GM12878 (cell line): ENCODE measurements around the gene ACVR1. TPM values are rescaled to one million over a fixed set of nuclear protein-coding genes. Genes with fewer than 3 reads are reported as not detected.

Experiments
- ATAC-seq: fragments of 200-7000 bp; cut with Tn5 transposase; 3 replicates; pipeline ENCODE4 v1.9.1; 2020; ENCODE audit warnings: mild to moderate bottlenecking, moderate library complexity
- BruUV-seq: library from RNA; stranded (reverse); fragments of 400-500 nt; replicated peaks from 2 replicates; lab custom pipeline; 2021; lab: Mats Ljungman, UMichigan
- CTCF ChIA-PET: fragments of 300-600 bp; sonication (Branson Sonifier 250); formaldehyde crosslinking; extraction: SDS; loops from one replicate; lab custom pipeline; 2021; ENCODE audit warnings: inconsistent platforms; lab: Yijun Ruan, JAX
- POLR2A ChIA-PET: fragments of 350-600 bp; formaldehyde crosslinking; extraction: SDS; loops from one replicate; lab custom pipeline; 2021; ENCODE audit warnings: inconsistent platforms; lab: Charles Lee
- RAD21 ChIA-PET: fragments of 300-600 bp; sonication (Branson Sonifier 250); formaldehyde crosslinking; loops from one replicate; lab custom pipeline; 2023; ENCODE audit warnings: antibody characterized with exemption; ENCODE audit not compliant: unreplicated experiment; lab: Charles Lee
- SMC1A ChIA-PET: fragments of 300-600 bp; sonication (Branson Sonifier 250); formaldehyde crosslinking; loops from one replicate; lab custom pipeline; 2023; ENCODE audit not compliant: unreplicated experiment, uncharacterized antibody; lab: Charles Lee
- DNase-seq: peaks from one replicate; pipeline ENCODE4 v3.0.0-alpha.2; 2011; ENCODE audit warnings: low read depth, low spot score
- FAIRE-seq: peaks from 3 replicates; lab custom pipeline; 2011; peaks lifted over from hg19 to GRCh38; lab: Jason Lieb, UNC
- H2AFZ ChIP-seq: 2 replicates; pipeline ENCODE4 v1.6.0; 2011; ENCODE audit warnings: low read depth, low read length, control low read depth; ENCODE audit not compliant: control insufficient read depth
- H3K27ac ChIP-seq: 2 replicates; pipeline ENCODE4 v1.5.1; 2011; ENCODE audit warnings: control low read depth; ENCODE audit not compliant: control insufficient read depth, insufficient read depth
- H3K27me3 ChIP-seq, 2 experiments: replicated peaks in 1 of 2; 2 replicates each; pipeline versions ENCODE4 v1.6.0 to v1.6.1; 2011; ENCODE audit warnings: low read length in 1 of 2; ENCODE audit not compliant: control insufficient read depth in 2 of 2, insufficient read depth in 2 of 2
- H3K36me3 ChIP-seq, 2 experiments: 2 replicates each; pipeline ENCODE4 v1.5.1; 2011; ENCODE audit warnings: low read length in 1 of 2; ENCODE audit not compliant: control insufficient read depth in 2 of 2, insufficient read depth in 2 of 2
- H3K4me1 ChIP-seq: 2 replicates; pipeline ENCODE4 v1.6.1; 2011; ENCODE audit warnings: mild to moderate bottlenecking, low read length, moderate library complexity, mixed read lengths; ENCODE audit not compliant: control insufficient read depth, insufficient read depth
- H3K4me2 ChIP-seq: 2 replicates; pipeline ENCODE4 v1.6.0; 2011; ENCODE audit warnings: control low read depth; ENCODE audit not compliant: control insufficient read depth, insufficient read depth
- H3K4me3 ChIP-seq: fragments of 200-600 bp; sonication (generic); 2 replicates; pipeline ENCODE4 v1.5.1; 2016
- H3K79me2 ChIP-seq: 2 replicates; pipeline ENCODE4 v1.6.0; 2011; ENCODE audit warnings: low read length; ENCODE audit not compliant: control insufficient read depth, insufficient read depth
- H3K9ac ChIP-seq: 2 replicates; pipeline ENCODE4 v1.8.0; 2011; ENCODE audit warnings: low read length, control low read depth, mixed read lengths; ENCODE audit not compliant: control insufficient read depth, insufficient read depth
- H3K9me3 ChIP-seq: replicated peaks from 3 replicates; pipeline ENCODE4 v1.5.1; 2011; ENCODE audit warnings: mild to moderate bottlenecking, low read length; ENCODE audit not compliant: control insufficient read depth, insufficient read depth
- H4K20me1 ChIP-seq: 2 replicates; pipeline ENCODE4 v1.6.0; 2011; ENCODE audit not compliant: control insufficient read depth, insufficient read depth
- ASH2L ChIP-seq: fragments of 300-600, 200-600 bp; sonication (generic); IDR thresholded peaks from 2 replicates; pipeline ENCODE4 v1.6.1; 2017; ENCODE audit warnings: low read depth, mild to moderate bottlenecking, borderline replicate concordance
- CHD4 ChIP-seq: fragments of 200-600 bp; sonication (generic); IDR thresholded peaks from 2 replicates; pipeline ENCODE4 v1.6.1; 2016; ENCODE audit warnings: mild to moderate bottlenecking
- KDM1A ChIP-seq: fragments of 200-600 bp; sonication (generic); IDR thresholded peaks from 2 replicates; pipeline ENCODE4 v1.6.1; 2016; ENCODE audit warnings: borderline replicate concordance
- NR2C2 ChIP-seq: IDR thresholded peaks from 2 replicates; pipeline ENCODE4 v1.6.1; 2011; ENCODE audit warnings: borderline replicate concordance, low read depth; ENCODE audit not compliant: control insufficient read depth, insufficient read length
- POLR2A ChIP-seq: IDR thresholded peaks from 2 replicates; pipeline ENCODE4 v1.6.1; 2011; ENCODE audit warnings: low read depth, mild to moderate bottlenecking, low read length
- RB1 ChIP-seq: fragments of 450-650 bp; formaldehyde crosslinking; IDR thresholded peaks from 2 replicates; pipeline ENCODE4 v1.6.1; 2017; ENCODE audit warnings: mild to moderate bottlenecking, borderline replicate concordance
- ZZZ3 ChIP-seq: IDR thresholded peaks from 2 replicates; pipeline ENCODE4 v1.6.1; 2011; ENCODE audit warnings: low read depth; ENCODE audit not compliant: control insufficient read depth, insufficient read length
- WGBS: methylation state at CpG from one replicate; pipeline ENCODE4 v1.1.6; 2016; ENCODE audit warnings: low lambda C conversion rate; ENCODE audit not compliant: insufficient replicate concordance, insufficient coverage; ENCODE audit errors: missing lambda C conversion rate; 5-methylcytosine and 5-hydroxymethylcytosine counted together
- in situ Hi-C: fragments of 300-500 bp; cut with MboI; formaldehyde crosslinking; loops from 9 replicates; pipeline ENCODE4 v1.14.3; 2018; ENCODE audit warnings: mixed read lengths
- intact Hi-C: fragments of 100-400 bp; cut with micrococcal nuclease; formaldehyde crosslinking; loops from one replicate; pipeline ENCODE4 v1.14.2; 2022; ENCODE audit not compliant: unreplicated experiment
- polyA plus RNA-seq, 11 experiments: library from polyadenylated mRNA; depleted of rRNA in 4 of 11; unstranded in 6 of 11; stranded (reverse) in 5 of 11; fragments of >200 nt; fragmentation: Nextera tagmentation in 4 of 11; fragmentation: Illumina TruSeq in 1 of 11; extraction: Ambion mirVana in 4 of 11; extraction: Trizol in 1 of 11; gene quantifications; 1 replicate in 1 of 11; 2 replicates in 10 of 11; pipeline versions ENCODE4 v1.2.1 to v1.2.3, GENCODE V29; 2011 to 2016; ENCODE audit warnings: inconsistent platforms in 2 of 11, missing spikeins in 2 of 11, low read depth in 1 of 11
- total RNA-seq, 4 experiments: library from RNA; depleted of rRNA in 3 of 4; stranded (reverse); fragments of >200 nt in 3 of 4; fragmentation: Illumina TruSeq in 1 of 4; extraction: Trizol in 1 of 4; gene quantifications; 2 replicates each; pipeline versions ENCODE4 v1.2.1 to v1.2.3, GENCODE V29; 2013 to 2021
- TF ChIP-seq, protein P1 (sequence below): fragments of 450-650 bp; formaldehyde crosslinking; IDR thresholded peaks from 2 replicates; pipeline ENCODE4 v1.5.0; 2022; ENCODE audit warnings: mild to moderate bottlenecking, missing genetic modification characterization

The ACVR1 gene
- total and polyA plus RNA-seq, 10 of the 15 experiments (the other 5 are each of a cell fraction or from before 2014, with no cell fraction given), result 0.06 to 0.24 (median 0.14) TPM; not detected in 4

DNA sequence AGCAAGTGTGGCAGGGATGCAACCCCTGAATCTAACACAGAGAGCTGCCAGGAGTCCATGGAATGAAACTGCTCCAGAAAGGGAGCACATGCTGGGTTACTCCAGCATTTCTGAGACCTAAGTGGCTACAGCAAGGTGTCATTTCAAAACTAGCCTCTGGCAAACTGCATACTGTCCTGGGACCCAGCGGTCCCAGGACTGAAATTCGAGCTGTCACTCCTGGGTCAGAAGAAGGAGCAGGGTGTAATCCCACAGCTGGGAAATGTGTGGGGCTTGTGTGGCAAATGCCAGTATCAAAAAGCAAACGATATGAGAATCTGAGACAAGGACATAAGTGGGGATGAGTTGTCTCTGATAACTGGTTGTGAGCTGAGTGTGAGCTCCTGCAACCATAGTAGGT is 177.1 kb downstream of the ACVR1 start (continued):
- TF ChIP-seq, protein P1, sequence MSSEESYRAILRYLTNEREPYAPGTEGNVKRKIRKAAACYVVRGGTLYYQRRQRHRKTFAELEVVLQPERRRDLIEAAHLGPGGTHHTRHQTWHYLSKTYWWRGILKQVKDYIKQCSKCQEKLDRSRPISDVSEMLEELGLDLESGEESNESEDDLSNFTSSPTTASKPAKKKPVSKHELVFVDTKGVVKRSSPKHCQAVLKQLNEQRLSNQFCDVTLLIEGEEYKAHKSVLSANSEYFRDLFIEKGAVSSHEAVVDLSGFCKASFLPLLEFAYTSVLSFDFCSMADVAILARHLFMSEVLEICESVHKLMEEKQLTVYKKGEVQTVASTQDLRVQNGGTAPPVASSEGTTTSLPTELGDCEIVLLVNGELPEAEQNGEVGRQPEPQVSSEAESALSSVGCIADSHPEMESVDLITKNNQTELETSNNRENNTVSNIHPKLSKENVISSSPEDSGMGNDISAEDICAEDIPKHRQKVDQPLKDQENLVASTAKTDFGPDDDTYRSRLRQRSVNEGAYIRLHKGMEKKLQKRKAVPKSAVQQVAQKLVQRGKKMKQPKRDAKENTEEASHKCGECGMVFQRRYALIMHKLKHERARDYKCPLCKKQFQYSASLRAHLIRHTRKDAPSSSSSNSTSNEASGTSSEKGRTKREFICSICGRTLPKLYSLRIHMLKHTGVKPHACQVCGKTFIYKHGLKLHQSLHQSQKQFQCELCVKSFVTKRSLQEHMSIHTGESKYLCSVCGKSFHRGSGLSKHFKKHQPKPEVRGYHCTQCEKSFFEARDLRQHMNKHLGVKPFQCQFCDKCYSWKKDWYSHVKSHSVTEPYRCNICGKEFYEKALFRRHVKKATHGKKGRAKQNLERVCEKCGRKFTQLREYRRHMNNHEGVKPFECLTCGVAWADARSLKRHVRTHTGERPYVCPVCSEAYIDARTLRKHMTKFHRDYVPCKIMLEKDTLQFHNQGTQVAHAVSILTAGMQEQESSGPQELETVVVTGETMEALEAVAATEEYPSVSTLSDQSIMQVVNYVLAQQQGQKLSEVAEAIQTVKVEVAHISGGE, result no peak
- TF ChIP-seq ZZZ3 (no peak), NR2C2 (no peak), KDM1A (no peak), POLR2A (no peak), ASH2L (no peak), RB1 (no peak)

DNA sequence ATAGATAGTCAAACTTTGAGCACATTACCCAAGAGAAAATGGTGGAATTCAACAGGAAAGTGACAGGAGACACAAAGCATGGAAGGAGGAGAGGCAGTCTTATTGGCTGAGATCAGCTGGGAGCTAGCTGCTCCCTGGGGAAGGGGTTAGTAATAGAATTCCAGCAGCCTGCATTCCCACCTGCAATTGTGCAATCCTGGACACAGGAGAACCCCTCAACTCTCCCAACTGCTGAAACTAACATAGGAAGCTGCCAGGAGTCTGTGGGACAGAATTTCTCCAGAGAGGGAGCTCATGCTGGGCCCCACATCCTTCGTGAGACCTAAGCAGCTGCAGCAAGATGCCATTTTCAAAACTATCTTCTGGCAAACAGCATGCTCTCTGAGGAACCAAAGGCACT is 177.7 kb downstream of the ACVR1 start:
- no peak for FAIRE-seq
- H3K36me3 ChIP-seq, result no peaks in the 10 kb centered on the region
- WGBS, result 0% methylated on average over 1 of the region's 1 CpG
- no peak overlapping the region for H3K4me3 ChIP-seq
- no peak overlapping the region for H3K27ac ChIP-seq
- SMC1A ChIA-PET, result no interaction called here
- no peaks in the 10 kb centered on the region for H4K20me1 ChIP-seq
- H3K27me3 ChIP-seq, result no peaks in the 10 kb centered on the region
- POLR2A ChIA-PET, result no interaction called here
- H3K9me3 ChIP-seq, result no peaks in the 10 kb centered on the region; the same call in 2 of the 3 replicates
- no peaks in the 10 kb centered on the region for H3K79me2 ChIP-seq
- no TSS peak for BruUV-seq
- ATAC-seq, result no peak
- CTCF ChIA-PET, result no interaction called here
- no peaks in the 10 kb centered on the region for H3K4me1 ChIP-seq
- DNase-seq, result no peak
- in situ Hi-C loops, result no loop called here
- H3K9ac ChIP-seq, result no peak overlapping the region
- intact Hi-C loops, result no loop called here
- H2AFZ ChIP-seq, result no peak overlapping the region
- RAD21 ChIA-PET, result no interaction called here
- no peak for TF ChIP-seq CHD4
- no peak overlapping the region for H3K4me2 ChIP-seq
